HG03064 (cell line): ENCODE measurements around the gene MAP4.
"Not testable (repeated sequence)": the region's sequence is repeated elsewhere in the genome, so short reads cannot be mapped to it uniquely, and the experiment has no call there.

Source experiments
- ATAC-seq: cut with Tn5 transposase; IDR thresholded peaks from one replicate; pipeline ENCODE4 v1.9.1; 2021; ENCODE audit warnings: low read depth; ENCODE audit not compliant: unreplicated experiment

The MAP4 gene, protein sequence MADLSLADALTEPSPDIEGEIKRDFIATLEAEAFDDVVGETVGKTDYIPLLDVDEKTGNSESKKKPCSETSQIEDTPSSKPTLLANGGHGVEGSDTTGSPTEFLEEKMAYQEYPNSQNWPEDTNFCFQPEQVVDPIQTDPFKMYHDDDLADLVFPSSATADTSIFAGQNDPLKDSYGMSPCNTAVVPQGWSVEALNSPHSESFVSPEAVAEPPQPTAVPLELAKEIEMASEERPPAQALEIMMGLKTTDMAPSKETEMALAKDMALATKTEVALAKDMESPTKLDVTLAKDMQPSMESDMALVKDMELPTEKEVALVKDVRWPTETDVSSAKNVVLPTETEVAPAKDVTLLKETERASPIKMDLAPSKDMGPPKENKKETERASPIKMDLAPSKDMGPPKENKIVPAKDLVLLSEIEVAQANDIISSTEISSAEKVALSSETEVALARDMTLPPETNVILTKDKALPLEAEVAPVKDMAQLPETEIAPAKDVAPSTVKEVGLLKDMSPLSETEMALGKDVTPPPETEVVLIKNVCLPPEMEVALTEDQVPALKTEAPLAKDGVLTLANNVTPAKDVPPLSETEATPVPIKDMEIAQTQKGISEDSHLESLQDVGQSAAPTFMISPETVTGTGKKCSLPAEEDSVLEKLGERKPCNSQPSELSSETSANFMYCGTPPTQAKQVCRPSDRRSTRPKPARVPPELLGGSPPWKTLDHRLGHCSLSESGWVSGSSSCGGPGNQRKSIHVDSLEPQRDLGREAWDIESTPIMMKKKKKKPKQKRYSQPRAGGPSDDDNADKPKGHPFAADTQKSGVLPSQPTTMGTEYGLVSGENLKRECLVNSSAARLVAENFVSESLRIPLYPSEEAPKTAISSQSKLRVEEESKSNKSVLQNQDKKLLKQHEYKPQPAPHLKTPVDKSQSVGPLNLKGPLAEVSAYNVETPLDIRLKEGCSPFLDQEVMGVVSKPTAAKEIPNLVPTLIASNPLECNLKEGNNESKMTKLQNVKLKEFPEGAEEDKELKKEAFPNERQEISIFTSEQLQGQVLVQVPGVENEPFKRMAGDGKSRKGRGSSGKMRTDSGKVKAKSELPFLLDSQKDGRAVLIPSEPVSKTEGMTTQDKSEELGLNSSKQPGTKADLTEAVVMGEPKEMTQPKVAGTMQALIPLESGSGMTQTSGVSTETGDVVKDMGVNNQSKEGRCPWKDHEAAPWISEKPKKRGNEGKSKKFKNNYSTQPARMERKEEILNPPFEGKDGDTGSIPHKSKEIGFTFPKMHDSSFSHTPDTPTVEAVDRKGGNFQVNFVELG (N-terminal part only)

DNA sequence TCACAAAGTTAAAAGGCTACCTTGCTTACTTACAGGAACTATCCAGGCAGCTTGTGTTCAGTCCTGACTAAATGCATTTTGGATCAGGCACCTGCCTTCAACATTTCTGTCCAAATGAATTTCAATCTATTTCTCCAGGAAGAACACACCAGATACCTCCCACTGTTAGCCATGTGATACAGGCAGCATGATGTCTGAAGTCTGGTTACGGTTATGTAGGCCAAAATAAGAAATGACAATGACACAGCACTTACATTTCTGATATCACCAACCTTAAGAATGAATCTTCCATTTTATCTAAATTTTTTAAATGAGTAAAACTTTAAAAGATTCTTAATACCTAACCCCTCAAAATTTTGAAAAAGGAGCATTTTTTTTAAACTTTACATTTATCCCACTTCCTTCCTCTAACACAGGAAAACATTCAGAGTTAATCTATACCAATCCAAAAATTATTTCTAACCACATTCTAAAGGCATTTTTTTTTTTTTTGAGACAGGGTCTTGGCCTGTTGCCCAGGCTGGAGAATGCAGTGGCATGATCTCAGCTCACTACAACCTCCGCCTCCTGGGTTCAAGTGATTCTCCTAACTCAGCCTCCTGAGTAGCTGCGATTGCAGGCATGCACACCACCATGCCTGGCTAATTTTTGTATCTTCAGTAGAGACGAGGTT is at the start of gene MAP4:
TSS of gene MAP4 (minus strand) at position 116 of the 673 bp plus-strand sequence. CDS start 17,556 bp downstream, outside the sequence.
- no peak for ATAC-seq

DNA sequence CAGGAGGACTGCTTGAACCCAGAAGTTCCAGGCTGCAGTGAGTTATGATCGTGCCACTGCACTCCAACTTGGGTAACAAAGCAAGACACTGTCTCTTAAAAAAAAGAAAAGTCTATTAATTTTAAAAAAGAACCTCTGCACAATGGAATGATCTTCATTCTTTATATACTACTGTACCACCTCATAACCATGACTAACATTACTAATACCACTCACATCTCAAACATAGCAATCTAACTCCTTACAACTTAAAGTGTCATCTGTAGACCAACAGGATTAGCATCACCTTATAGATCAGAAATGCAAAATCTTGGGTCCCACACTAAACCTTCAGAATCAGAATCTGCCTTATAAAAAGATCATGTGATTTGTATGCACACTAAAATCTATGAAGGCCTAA is 48.8 kb upstream of the MAP4 start:
- ATAC-seq = no peak

DNA sequence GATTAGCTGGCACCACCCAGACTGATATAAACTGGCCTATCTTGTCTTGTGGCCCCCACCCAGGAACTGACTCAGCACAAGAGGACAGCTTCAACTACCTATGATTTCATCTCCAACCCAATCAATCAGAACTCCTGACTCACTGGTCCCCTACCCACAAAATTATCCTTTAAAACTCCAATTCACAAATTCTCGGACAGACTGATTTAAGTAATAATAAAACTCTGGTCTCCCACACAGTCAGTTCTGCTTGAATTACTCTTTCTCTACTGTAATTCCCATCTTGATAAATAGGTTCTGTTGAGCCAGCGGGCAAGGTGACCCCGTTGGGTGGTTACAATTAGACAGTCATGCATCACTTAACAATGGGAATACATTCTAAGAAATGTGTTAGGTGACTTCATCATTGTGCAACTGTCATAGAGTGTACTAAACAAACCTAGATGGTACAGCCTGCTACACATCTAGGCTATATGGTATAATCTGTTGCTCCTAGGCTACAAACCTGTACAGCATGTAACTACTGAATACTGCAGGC is 48.1 kb upstream of the MAP4 start:
- no peak for ATAC-seq

DNA sequence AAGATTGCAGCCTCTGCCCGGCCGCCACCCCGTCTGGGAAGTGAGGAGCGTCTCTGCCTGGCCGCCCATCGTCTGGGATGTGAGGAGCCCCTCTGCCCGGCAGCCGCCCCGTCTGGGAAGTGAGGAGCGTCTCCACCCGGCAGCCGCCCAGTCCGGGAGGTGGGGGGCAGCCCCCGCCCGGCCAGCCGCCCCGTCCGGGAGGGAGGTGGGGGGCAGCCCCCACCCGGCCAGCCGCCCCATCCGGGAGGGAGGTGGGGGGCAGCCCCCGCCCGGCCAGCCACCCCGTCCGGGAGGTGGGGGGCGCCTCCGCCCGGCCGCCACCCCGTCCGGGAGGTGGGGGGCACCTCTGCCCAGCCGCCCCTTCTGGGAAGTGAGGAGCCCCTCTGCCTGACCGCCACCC is 45.4 kb upstream of the MAP4 start:
- not testable (repeated sequence) for ATAC-seq

DNA sequence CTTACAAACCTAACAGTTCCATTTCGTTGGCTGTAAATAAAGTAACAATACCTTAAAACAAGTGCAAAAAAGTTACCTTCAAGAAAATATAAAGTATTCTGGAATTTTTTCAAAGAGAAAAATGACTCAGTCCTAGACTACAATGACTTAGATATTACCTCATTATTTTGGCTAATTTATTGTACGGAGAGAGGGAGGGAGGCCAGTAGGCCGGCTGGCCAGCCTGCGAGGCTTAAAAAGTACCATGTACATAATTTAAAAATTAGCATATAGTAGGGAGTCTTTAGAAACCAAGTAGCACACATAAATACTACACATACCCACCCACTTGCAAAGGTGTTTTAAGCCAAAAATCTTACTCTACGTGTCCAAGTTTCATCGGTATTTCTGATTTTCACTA is 41.9 kb upstream of the MAP4 start:
- ATAC-seq = no peak

DNA sequence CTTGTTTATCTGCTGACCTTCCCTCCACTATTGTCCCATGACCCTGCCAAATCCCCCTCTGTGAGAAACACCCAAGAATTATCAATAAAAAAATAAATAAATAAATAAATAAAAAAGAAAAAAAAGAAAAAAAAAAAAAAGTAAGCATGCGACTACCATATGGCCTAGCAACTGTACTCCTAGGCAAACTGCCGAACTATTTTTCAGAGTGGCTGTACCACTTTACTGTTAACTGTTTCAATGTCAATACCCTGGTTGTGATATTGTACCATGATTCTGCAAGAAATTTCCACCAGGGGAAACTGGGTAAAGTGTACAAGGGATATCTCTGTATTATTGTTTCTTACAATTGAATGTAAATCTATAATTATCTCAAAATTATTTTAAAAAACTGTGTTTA is 41.3 kb upstream of the MAP4 start:
- no peak for ATAC-seq

DNA sequence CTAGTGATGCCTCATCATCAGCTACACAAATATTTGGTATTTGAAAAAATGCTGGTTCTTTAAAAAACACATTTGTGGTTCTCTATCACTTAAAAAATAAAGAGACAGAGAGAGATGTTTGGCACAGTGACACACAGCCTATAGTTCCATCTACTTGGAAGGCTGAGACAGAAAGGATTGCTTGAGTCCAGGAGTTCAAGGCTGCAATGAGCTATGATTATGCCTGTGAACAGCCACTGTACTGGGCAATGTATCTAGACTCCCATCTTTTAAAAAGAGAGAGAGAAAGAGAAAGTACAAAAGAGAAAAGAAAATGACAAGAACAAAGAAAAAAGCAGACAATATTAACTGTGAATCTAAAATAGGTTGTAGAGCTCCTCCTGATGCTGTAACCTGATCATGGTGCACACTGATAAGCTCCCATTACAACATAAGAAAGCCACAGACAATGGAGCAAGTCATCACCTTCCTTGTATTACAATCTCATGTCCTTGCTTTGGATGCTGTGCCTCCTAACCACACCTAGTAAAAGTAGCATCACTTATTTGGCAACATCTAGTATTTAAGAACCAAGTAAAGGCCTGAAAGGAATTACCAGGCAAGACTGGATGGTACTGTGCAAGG is 31.7 kb upstream of the MAP4 start:
- no peak for ATAC-seq

DNA sequence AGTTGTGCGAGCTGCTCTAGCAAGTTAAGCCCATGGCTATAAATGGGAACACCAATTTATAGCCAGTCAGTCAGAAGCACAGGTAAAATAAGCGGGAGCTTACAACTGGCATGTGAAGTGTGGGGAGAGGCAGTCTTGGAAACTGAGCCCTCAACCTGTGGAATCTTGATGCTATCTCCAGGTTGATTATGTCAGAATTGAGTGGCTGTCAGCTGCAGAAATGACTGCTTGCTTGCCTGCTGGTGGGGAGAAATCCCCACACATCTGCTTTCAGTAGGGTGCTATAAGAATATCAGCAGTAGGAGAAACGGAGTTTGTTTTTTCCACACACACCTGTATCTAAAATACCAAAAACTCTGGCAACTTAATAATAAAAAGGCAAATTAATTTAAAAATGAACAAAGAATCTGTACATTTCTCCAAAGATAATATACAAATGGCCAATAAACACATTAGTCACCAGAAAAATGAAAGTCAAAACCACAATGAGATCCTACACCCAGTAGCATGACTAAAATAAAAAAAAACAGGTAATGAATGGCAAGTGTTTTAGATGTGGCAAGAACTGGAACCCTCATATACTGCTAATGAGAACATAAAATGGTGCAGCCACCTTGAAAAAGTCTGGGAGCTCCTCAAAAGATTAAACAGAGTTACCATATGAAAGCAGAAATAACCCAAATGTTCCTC is 26.0 kb upstream of the MAP4 start:
- no peak for ATAC-seq

DNA sequence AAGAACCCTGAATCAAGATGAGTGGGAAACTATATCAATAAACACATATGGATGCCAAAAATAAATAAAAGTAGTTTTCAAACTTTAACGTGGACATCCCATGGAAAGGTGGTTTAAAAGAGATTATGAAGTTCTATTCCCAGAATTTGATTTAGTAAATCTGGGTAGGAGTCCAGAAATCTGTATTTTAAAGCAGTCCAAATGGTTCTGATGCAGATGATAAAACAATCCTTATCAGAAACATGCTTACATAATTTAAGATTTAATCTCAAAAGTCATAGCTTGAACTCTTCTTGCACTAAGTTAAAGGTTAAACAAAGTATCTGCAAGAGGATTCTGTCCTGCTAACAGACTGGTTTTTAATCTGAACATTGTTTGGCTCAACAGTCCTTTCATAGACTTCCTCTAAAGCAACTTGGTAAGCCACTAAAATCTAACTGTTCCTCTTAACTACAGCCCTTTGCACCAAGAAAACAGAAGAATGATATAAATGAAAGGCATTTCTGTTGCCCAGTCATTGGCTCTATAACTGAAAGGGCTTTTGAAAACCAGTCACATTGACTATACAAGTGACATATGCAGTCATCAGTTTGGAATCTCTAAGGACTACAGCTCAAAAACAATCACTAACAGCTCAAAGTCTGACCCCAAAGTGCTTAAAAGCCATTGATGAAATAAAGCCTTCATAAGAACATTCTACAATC is 23.4 kb upstream of the MAP4 start:
- no peak for ATAC-seq

DNA sequence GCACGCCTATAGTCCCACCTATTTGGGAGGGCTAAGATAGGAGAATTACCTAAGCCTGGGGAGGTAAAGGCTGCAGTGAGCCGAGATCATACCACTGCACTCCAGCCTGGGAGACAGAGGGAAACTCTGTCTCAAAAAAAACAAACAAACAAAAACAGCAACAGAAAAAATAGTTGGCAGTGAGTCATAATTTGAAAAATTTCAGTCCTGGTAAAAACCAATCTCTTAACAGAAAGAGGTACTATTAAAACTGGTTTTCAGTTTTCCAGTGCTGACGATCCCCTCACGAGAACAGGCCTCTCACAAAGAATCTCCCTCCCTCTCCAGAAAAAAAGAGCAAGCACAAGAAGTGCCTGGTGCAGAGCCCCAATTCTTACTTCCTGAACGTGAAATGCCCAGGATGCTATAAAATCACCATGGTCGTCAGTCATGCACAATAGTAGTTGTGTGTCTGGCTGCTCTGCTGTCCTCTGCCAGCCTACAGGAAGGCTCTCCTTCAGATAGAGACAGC is 22.8 kb upstream of the MAP4 start:
- no peak for ATAC-seq

DNA sequence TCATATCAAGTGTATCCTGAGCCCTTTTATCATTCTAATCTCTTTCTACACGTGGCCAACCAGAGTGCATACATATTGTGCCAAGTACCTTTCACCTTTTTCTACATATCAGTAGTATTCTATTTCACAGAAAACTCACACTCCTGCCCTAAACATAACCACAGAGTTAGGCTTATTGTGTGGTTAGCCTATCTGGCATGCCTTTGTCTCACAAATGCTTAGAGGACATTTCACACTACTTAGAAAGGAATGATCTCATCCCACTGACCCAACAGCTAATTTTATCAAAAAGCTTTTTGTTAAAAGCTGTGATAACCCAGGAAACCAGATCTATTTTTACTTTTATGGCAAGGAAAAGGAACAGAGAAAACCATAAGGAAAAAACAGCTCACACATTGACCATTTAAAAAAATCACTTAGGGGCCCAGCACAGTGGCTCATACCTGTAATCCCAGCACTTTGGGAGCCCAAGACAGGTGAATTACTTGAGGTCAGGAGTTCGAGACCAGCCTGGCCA is 17.8 kb upstream of the MAP4 start:
- no peak for ATAC-seq

DNA sequence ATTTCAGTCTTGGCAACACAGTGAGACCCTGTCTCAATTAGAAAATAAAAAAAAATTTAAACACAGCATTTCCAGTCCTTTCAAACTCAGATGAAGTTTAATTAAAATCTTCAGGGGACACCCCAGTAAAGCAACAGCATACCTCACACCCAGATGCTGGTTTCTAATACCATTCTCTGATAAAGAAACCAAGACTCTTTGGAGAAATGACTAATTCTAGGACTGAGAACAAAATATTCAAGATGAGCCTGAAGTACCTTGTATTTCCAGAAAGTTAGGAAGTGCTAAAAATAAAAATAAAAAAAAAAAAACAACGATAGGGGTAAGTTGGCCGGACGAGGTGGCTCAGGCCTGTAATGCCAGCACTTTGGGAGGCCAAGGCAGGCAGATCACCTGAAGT is 14.0 kb upstream of the MAP4 start:
- no peak for ATAC-seq

DNA sequence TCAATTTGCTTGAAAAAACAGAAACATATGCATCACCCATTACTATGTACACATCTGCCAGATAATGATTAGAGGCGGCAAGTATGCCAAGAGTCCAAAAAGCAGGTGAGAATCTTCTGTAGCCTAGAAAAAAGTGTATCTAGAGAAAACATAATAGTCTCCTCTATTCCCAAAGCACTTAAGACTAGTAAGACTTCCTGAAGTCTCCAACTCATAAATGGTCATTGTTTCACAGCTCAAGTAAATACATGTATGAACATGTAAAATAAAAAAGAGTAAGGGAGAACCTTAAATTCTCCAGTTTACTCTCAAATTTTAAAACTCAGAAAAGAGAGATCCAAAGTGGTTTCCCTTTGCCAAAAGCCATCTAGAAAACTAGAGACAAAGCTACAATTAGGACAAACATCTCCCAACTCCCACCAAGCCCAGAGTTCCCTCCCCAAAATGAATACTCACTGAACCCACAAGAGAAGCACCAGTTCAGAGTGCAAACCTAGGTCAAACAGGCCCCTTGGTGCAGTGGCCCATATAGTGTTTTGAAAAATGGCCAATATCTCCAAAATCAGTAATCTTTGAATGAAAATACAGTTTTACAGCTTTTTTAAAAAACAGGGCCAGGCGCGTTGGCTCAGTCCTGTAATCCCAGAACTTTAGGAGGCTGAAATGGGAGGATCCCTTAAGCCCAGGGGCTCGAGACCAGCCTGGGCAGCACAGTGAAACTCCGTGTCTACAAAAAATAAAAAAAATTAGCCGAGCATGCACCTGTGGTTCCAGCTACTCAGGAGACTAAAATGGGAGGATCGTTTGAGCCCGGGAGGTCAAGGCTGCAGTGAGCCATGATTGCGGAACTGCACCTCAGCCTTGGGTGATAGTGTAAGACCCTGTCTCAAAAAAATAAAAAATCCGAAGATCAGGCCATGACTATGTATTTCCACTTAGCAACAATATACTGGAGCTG is 11.0 kb upstream of the MAP4 start:
- ATAC-seq = no peak

DNA sequence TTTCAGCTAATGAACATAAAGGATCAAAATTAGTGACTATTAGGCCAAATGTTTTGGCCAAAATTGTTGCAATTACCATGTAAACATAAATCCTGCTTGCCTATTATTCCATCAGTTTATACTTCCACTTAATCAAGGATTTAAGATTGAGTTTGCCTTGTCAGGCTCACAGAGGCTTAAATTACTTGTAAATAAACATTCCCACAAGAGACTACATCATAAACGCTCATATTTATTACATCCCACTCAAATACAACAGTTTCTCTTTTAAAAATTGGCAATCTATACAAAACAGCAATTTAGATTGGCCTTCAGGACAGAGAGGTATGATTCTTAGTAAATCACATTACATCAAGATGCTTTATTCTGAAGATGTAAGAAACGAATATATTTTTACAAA is 9.9 kb upstream of the MAP4 start:
- ATAC-seq = no peak

DNA sequence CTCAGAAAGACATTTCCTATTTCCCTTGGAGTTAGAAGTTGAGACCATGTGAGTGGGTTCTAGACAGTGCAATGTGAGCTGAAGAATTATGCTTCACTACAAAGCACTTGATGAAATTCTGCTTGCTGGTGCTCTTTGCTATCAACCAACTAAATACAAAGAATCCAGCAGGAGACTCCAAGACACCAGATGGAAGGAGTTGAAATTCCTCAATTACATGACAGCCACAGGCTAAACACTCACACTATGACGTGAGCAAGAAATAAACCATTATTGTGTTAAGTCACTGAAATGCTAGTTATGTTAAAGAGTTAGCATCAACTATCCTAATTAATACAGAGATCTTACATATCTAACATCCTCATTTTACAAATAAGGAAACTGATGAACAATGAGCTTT is 8.2 kb upstream of the MAP4 start:
- ATAC-seq = no peak

DNA sequence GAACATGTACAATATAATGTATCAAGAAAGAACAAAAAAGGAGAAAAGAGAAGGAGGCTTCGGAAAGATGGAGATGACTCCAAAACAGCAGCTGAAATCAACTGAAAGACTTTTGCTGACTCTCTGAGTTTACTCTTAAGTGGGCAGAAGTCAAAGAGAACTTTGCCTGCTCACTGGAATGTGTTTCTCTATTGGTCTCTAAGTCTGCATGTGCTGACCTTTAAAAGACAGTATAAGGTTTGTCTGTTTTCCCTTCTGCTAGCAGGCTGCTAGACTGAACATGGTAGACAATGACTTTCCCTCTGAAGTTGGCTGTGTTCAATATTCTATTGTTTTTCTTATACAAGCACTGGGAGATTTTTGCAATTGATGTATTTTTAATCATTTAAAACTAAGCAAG is 7.2 kb upstream of the MAP4 start:
- ATAC-seq = no peak

DNA sequence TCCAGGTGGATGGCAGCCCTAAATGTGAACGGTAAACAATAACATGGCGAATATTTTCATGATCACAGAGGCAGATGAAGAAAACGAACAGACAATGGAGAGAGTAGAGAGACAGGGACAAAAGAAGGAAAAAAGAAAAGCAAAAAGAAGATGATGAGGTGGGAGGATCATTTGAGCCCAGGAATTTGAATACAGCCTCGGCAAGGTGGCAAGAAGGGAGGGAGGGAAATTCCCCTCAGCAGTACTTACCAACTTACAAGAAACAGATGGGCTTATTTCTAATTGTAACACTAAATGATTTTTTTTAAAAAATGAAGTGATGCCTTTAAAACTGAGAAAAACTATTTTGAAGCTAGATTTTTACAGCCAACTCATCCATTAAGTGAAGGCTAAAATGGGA is 6.0 kb upstream of the MAP4 start:
- ATAC-seq = no peak
